Hepatocyte (in vitro differentiated cells): Measurements from ENCODE around the gene BCAN. TPM values are rescaled to one million over a fixed set of nuclear protein-coding genes. Genes with fewer than 3 reads are reported as not detected.

ENCODE experiments used
- DNase-seq: peaks from one replicate; pipeline ENCODE4 v3.0.0-alpha.2; 2016; ENCODE audit warnings: low spot score
- H2AFZ ChIP-seq: fragments of 200-600 bp; sonication (generic); 2 replicates; pipeline ENCODE4 v1.6.0; 2016; ENCODE audit warnings: antibody characterized with exemption, mild to moderate bottlenecking
- H3K27ac ChIP-seq: fragments of 200-600 bp; sonication (generic); 2 replicates; pipeline ENCODE4 v1.5.1; 2016; ENCODE audit warnings: mild to moderate bottlenecking
- H3K27me3 ChIP-seq: fragments of 200-600 bp; sonication (generic); 2 replicates; pipeline ENCODE4 v1.6.1; 2016
- H3K36me3 ChIP-seq: fragments of 200-600 bp; sonication (generic); replicated peaks from 2 replicates; pipeline ENCODE4 v1.5.1; 2016; ENCODE audit warnings: low read depth; ENCODE audit not compliant: insufficient read depth
- H3K4me1 ChIP-seq: fragments of 200-600 bp; sonication (generic); 2 replicates; pipeline ENCODE4 v1.5.1; 2016; ENCODE audit warnings: mild to moderate bottlenecking, moderate library complexity; ENCODE audit not compliant: insufficient read depth
- H3K4me2 ChIP-seq: fragments of 200-600 bp; sonication (generic); 2 replicates; pipeline ENCODE4 v1.6.0; 2016
- H3K4me3 ChIP-seq: fragments of 200-600 bp; sonication (generic); 2 replicates; pipeline ENCODE4 v1.5.1; 2016; ENCODE audit warnings: mild to moderate bottlenecking
- H3K79me2 ChIP-seq: fragments of 200-600 bp; sonication (generic); 2 replicates; pipeline ENCODE4 v1.6.0; 2017; ENCODE audit warnings: mild to moderate bottlenecking
- H3K9me2 ChIP-seq: fragments of 200-600 bp; sonication (generic); replicated peaks from 2 replicates; pipeline ENCODE4 v1.6.0; 2017; ENCODE audit warnings: mild to moderate bottlenecking; ENCODE audit not compliant: insufficient read depth
- H3K9me3 ChIP-seq: fragments of 200-600 bp; sonication (generic); 2 replicates; pipeline ENCODE4 v1.5.1; 2016; ENCODE audit warnings: low read depth, mild to moderate bottlenecking
- H4K20me1 ChIP-seq: fragments of 200-600 bp; sonication (generic); 2 replicates; pipeline ENCODE4 v1.6.0; 2016; ENCODE audit warnings: mild to moderate bottlenecking; ENCODE audit not compliant: insufficient read depth, poor library complexity, severe bottlenecking
- EZH2 ChIP-seq: fragments of 200-600 bp; sonication (generic); IDR thresholded peaks from 2 replicates; pipeline ENCODE4 v1.6.1; 2016; ENCODE audit warnings: antibody characterized with exemption, mild to moderate bottlenecking, borderline replicate concordance
- EZH2phosphoT487 ChIP-seq: fragments of 200-600 bp; sonication (generic); IDR thresholded peaks from one replicate; pipeline ENCODE4 v1.6.1; 2018; ENCODE audit warnings: antibody characterized with exemption, mild to moderate bottlenecking, low read depth, moderate library complexity; ENCODE audit not compliant: unreplicated experiment, severe bottlenecking
- WGBS: methylation state at CpG from one replicate; pipeline ENCODE4 v1.1.6; 2016; ENCODE audit warnings: low lambda C conversion rate; ENCODE audit errors: missing lambda C conversion rate; 5-methylcytosine and 5-hydroxymethylcytosine counted together
- polyA plus RNA-seq: library from polyadenylated mRNA; unstranded; fragments of >200 nt; fragmentation: Nextera tagmentation; extraction: Ambion mirVana; gene quantifications from 2 replicates; pipeline ENCODE4 v1.2.1, GENCODE V29; 2016
- total RNA-seq: library from RNA; depleted of rRNA; stranded (reverse); fragments of >200 nt; gene quantifications from 2 replicates; pipeline ENCODE4 v1.2.3, GENCODE V29; 2014
- TF ChIP-seq, protein P1 (sequence below): fragments of 200-600 bp; sonication (generic); IDR thresholded peaks from 2 replicates; pipeline ENCODE4 v1.5.1; 2016; ENCODE audit warnings: antibody characterized with exemption, mild to moderate bottlenecking; ENCODE audit not compliant: poor library complexity

Gene BCAN
- total and polyA plus RNA-seq, 2 experiments from 2014 or later: 0.03 TPM; not detected in 1

GRCh38 chr1:156638189-156638985 lies 3.5 kb upstream of the BCAN start:
- Histone ChIP-seq H4K20me1 (no peaks in the 10 kb centered on the region), H2AFZ (no peak overlapping the region), H3K36me3 (no peaks in the 10 kb centered on the region), H3K9me3 (no peaks in the 10 kb centered on the region), H3K27ac (no peak overlapping the region), H3K4me3 (no peak overlapping the region), H3K27me3 (peaks cover 92% of the 10 kb centered on the region), H3K4me2 (no peak overlapping the region), H3K79me2 (no peaks in the 10 kb centered on the region), H3K4me1 (peaks cover 7% of the 10 kb centered on the region), H3K9me2 (no peaks in the 10 kb centered on the region)
- TF ChIP-seq, protein P1, sequence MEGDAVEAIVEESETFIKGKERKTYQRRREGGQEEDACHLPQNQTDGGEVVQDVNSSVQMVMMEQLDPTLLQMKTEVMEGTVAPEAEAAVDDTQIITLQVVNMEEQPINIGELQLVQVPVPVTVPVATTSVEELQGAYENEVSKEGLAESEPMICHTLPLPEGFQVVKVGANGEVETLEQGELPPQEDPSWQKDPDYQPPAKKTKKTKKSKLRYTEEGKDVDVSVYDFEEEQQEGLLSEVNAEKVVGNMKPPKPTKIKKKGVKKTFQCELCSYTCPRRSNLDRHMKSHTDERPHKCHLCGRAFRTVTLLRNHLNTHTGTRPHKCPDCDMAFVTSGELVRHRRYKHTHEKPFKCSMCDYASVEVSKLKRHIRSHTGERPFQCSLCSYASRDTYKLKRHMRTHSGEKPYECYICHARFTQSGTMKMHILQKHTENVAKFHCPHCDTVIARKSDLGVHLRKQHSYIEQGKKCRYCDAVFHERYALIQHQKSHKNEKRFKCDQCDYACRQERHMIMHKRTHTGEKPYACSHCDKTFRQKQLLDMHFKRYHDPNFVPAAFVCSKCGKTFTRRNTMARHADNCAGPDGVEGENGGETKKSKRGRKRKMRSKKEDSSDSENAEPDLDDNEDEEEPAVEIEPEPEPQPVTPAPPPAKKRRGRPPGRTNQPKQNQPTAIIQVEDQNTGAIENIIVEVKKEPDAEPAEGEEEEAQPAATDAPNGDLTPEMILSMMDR: no peak
- DNase-seq: no peak
- 68% methylated on average over 8 of the region's 8 CpGs for WGBS

DNA sequence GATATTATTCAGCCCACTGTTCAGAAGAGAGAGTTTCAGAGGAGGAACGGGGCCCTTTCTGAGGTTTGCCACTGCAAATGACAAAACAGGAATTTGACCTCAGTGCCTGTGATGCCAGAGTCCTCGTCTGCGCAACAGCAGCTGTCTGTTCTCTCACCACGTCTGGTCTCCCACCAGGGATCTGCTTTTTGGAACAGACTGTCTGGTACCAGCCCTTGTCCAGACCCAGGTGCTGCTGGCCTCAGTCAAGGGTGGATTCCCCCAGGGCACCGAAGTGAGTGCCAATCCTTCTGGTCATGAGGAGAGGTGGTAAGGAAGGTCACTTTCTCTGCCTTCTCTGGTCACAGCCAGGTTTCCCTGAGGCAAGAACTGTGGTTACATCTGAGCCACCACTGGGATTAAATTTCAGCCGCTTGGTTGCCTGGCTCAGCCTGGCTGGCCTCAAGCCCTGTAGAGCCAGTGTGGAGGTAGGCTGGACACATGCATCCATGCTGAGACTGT lies 2.3 kb upstream of the BCAN start:
- WGBS: 51% methylated on average over 6 of the region's 6 CpGs
- DNase-seq: no peak
- Histone ChIP-seq H3K9me3 (no peaks in the 10 kb centered on the region), H3K4me2 (no peak overlapping the region), H3K27ac (no peak overlapping the region), H3K4me3 (no peak overlapping the region), H3K79me2 (no peaks in the 10 kb centered on the region), H3K36me3 (no peaks in the 10 kb centered on the region), H4K20me1 (no peaks in the 10 kb centered on the region), H3K27me3 (peaks cover 92% of the 10 kb centered on the region), H2AFZ (no peak overlapping the region), H3K4me1 (peaks cover 7% of the 10 kb centered on the region), H3K9me2 (no peaks in the 10 kb centered on the region)
- TF ChIP-seq, protein P1: no peak
- no peak for TF ChIP-seq EZH2phosphoT487
- TF ChIP-seq EZH2: no peak

DNA sequence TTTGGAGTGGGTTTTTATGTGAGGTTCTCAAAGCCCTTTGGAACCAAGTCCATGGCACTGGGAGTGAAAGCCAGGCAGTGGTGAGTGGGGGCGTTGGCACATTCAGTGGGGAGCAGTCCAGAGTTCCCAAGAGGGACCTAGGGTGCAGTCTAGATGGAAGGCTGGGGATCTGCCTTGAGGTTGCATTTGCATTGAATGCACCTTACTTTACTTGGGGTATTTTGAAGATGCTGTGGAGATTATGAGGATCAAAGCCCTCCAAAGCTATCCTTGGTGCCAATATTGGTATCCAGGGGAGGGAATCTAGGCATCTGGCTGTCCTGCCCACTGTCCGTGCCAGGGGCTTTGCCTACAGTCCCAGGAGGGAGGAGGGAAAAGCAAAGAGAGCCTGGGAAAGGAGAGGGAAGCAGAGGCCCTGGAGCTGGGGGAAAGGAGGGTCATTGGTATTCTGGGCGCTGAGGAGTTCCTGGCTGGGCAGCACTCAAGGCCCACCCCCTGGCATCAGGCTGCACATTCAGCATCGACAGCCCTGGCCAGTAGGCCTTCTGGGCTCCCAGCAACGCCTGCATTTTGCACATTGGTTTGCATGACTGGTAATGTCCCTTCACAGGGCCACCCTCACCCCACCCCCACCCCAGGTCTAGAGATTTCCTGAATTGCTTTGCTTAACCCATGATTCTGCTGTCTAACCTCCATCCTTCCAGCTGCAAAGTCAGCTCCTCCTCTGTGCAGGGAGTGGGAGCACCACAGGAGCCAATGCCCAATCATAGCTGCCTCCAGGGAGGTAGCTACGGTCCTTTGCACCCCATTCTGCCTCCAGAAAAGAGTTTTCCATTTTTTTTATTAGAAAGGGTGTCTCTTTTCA lies 843 bp upstream of the BCAN start:
- Histone ChIP-seq H3K4me3 (no peak overlapping the region), H3K27ac (no peak overlapping the region), H3K79me2 (no peaks in the 10 kb centered on the region), H3K4me2 (peak overlapping the region; percentile 91), H3K9me3 (no peaks in the 10 kb centered on the region), H4K20me1 (no peaks in the 10 kb centered on the region), H2AFZ (no peak overlapping the region), H3K9me2 (no peaks in the 10 kb centered on the region), H3K4me1 (peaks cover 7% of the 10 kb centered on the region), H3K36me3 (no peaks in the 10 kb centered on the region), H3K27me3 (peaks cover 92% of the 10 kb centered on the region)
- TF ChIP-seq, protein P1: no peak
- TF ChIP-seq EZH2 (no peak), EZH2phosphoT487 (no peak)
- 50% methylated on average over 6 of the region's 6 CpGs for WGBS
- DNase-seq: no peak
